ENCODE measurements around the gene FAHD2A.
"Not testable (repeated sequence)": the region's sequence is repeated elsewhere in the genome, so short reads cannot be mapped to it uniquely, and the experiment has no call there.

The FAHD2A gene

GRCh38 chr2:95435872-95436209 is 33.3 kb downstream of the FAHD2A start:
- not testable (repeated sequence) for DNase-seq (ENCODE audit: low spot score)

DNA sequence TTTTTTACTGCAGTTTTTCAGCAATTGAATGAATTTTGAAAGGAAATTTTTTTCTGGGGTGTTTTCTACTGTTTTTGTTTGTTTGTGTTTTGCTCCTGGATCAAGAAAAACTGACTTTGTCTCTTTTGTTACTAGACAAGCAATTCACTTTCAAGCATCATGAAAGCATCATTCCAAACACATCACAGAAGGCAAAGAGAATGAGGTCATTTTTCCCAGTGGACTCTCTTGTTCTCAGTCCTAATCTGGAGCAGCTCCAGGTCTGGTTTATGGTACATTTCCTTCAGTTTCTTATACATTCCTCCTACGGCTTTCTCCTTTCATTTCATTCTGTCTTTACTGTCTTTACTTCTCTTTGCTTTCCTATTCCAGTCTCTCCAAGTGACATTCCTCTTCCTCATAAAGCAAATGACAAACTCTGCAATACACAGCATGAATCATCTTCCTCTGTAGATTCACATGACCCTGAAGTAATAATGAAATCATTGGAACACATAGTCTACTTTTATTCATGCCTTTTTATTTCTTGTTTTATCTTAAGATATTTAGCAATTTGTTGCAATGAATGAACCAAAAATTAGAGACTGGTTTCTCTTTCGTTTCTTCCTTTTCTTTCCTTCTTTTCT is 40.1 kb downstream of the FAHD2A start:
- not testable (repeated sequence) for DNase-seq (ENCODE audit: low spot score)

DNA sequence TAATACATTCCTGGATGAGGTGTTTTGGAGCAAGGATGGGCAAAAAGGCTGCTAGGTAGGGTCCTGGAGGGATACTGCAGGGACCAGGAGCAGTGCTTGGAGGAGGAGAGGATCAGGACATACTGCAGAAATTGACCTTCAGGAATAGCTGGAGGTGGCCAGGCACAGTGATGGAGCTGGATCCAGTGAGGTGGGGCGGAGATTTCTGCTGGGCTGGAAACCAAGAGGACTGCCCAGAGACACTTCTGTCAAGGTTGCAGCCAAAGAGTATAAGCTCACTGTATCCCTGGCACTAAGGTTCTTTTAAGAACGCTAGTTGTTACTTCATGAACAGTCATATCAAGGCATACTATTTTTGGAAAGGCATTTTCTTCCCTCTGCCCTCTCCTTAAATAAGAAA is 42.8 kb downstream of the FAHD2A start:
- not testable (repeated sequence) for DNase-seq (ENCODE audit: low spot score)

DNA sequence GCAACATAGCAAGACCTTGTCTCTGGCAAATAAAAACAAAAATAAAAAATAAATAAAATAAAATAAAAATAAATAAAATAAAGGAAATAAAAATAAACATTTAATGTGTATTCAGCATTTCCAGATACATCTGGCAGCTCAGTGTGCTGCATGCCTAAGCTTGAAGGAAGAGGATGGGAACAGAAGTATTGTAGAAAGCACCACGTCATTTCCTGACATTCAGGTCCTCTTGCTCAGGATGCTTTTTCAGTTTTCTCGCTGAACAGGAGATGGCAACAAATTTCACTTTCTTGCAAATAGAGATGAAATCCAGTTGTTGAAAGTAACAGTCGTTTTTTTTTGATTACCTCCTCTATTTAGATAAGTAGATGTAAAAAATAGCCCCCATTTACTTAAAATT is 60.8 kb downstream of the FAHD2A start:
- not testable (repeated sequence) for DNase-seq (ENCODE audit: low spot score)
